ENCODE data around the gene LMLN. TPM values are rescaled to one million over a fixed set of nuclear protein-coding genes. Genes with fewer than 3 reads are reported as not detected.

Gene LMLN
- total RNA-seq, 1 donor = 16.3 TPM

- Histone ChIP-seq H3K27me3 (ENCODE audit: insufficient read depth, low read length) (no peaks in the 10 kb centered on the region), H2AFZ (ENCODE audit: low read length) (no peak overlapping the region), H3K36me3 (ENCODE audit: insufficient read depth, low read length) (no peaks in the 10 kb centered on the region), H3K4me3 (ENCODE audit: insufficient read depth, low read length) (no peak overlapping the region), H3K9me3 (ENCODE audit: low read depth, low read length) (no peaks in the 10 kb centered on the region), H3K4me1 (ENCODE audit: insufficient read depth, low read length) (no peaks in the 10 kb centered on the region), H3K79me2 (ENCODE audit: insufficient read depth, low read length) (no peaks in the 10 kb centered on the region), H3K27ac (ENCODE audit: low read depth, low read length) (no peak overlapping the region), H4K20me1 (ENCODE audit: insufficient read depth, low read length) (no peaks in the 10 kb centered on the region), H3K4me2 (ENCODE audit: insufficient read depth, low read length) (no peak overlapping the region)
- no peak for TF ChIP-seq CTCF (IDR thresholded peaks at IDR 0.05; ENCODE audit: extremely low read depth, low read depth, low read length)
- DNase-seq (ENCODE audit: insufficient read length, low spot score, missing footprints) = no peak
These were observed 58.4 kb downstream of the LMLN start for GRCh38 chr3:198018416-198018815.

GRCh38 chr3:198019115-198019514 is 59.1 kb downstream of the LMLN start:
- no peak overlapping the region for H3K27ac ChIP-seq (ENCODE audit: low read depth, low read length)
- no peak for DNase-seq (ENCODE audit: insufficient read length, low spot score, missing footprints)
- no peaks in the 10 kb centered on the region for H3K4me1 ChIP-seq (ENCODE audit: insufficient read depth, low read length)
- no peaks in the 10 kb centered on the region for H3K79me2 ChIP-seq (ENCODE audit: insufficient read depth, low read length)
- no peaks in the 10 kb centered on the region for H4K20me1 ChIP-seq (ENCODE audit: insufficient read depth, low read length)
- H3K9me3 ChIP-seq (ENCODE audit: low read depth, low read length) = no peaks in the 10 kb centered on the region
- no peak overlapping the region for H2AFZ ChIP-seq (ENCODE audit: low read length)
- no peak overlapping the region for H3K4me2 ChIP-seq (ENCODE audit: insufficient read depth, low read length)
- H3K4me3 ChIP-seq (ENCODE audit: insufficient read depth, low read length) = no peak overlapping the region
- no peaks in the 10 kb centered on the region for H3K36me3 ChIP-seq (ENCODE audit: insufficient read depth, low read length)
- no peaks in the 10 kb centered on the region for H3K27me3 ChIP-seq (ENCODE audit: insufficient read depth, low read length)
- TF ChIP-seq CTCF (IDR thresholded peaks at IDR 0.05; ENCODE audit: extremely low read depth, low read depth, low read length) = no peak

GRCh38 chr3:198021320-198021719 is 61.3 kb downstream of the LMLN start:
- no peaks in the 10 kb centered on the region for H3K9me3 ChIP-seq (ENCODE audit: low read depth, low read length)
- H4K20me1 ChIP-seq (ENCODE audit: insufficient read depth, low read length) = no peaks in the 10 kb centered on the region
- DNase-seq (ENCODE audit: insufficient read length, low spot score, missing footprints) = no peak
- H3K36me3 ChIP-seq (ENCODE audit: insufficient read depth, low read length) = no peaks in the 10 kb centered on the region
- no peak overlapping the region for H3K27ac ChIP-seq (ENCODE audit: low read depth, low read length)
- H2AFZ ChIP-seq (ENCODE audit: low read length) = no peak overlapping the region
- H3K27me3 ChIP-seq (ENCODE audit: insufficient read depth, low read length) = no peaks in the 10 kb centered on the region
- H3K4me2 ChIP-seq (ENCODE audit: insufficient read depth, low read length) = no peak overlapping the region
- TF ChIP-seq CTCF (IDR thresholded peaks at IDR 0.05; ENCODE audit: extremely low read depth, low read depth, low read length) = no peak
- no peak overlapping the region for H3K4me3 ChIP-seq (ENCODE audit: insufficient read depth, low read length)
- no peaks in the 10 kb centered on the region for H3K4me1 ChIP-seq (ENCODE audit: insufficient read depth, low read length)
- H3K79me2 ChIP-seq (ENCODE audit: insufficient read depth, low read length) = no peaks in the 10 kb centered on the region

- no peak overlapping the region for H2AFZ ChIP-seq (ENCODE audit: low read length)
- no peaks in the 10 kb centered on the region for H3K9me3 ChIP-seq (ENCODE audit: low read depth, low read length)
- H4K20me1 ChIP-seq (ENCODE audit: insufficient read depth, low read length) = no peaks in the 10 kb centered on the region
- no peak overlapping the region for H3K4me2 ChIP-seq (ENCODE audit: insufficient read depth, low read length)
- H3K27me3 ChIP-seq (ENCODE audit: insufficient read depth, low read length) = no peaks in the 10 kb centered on the region
- DNase-seq (ENCODE audit: insufficient read length, low spot score, missing footprints) = no peak
- H3K36me3 ChIP-seq (ENCODE audit: insufficient read depth, low read length) = peaks cover 2% of the 10 kb centered on the region
- no peaks in the 10 kb centered on the region for H3K79me2 ChIP-seq (ENCODE audit: insufficient read depth, low read length)
- H3K27ac ChIP-seq (ENCODE audit: low read depth, low read length) = no peak overlapping the region
- no peak for TF ChIP-seq CTCF (IDR thresholded peaks at IDR 0.05; ENCODE audit: extremely low read depth, low read depth, low read length)
- no peak overlapping the region for H3K4me3 ChIP-seq (ENCODE audit: insufficient read depth, low read length)
- H3K4me1 ChIP-seq (ENCODE audit: insufficient read depth, low read length) = no peaks in the 10 kb centered on the region
These were observed 62.6 kb downstream of the LMLN start for GRCh38 chr3:198022604-198023003.
